HG02852 (cell line): Measurements from ENCODE around the gene ARHGAP24.

Experiments used
- ATAC-seq: cut with Tn5 transposase; IDR thresholded peaks from one replicate; pipeline ENCODE4 v1.9.1; 2021; ENCODE audit warnings: mild to moderate bottlenecking, moderate library complexity; ENCODE audit not compliant: unreplicated experiment

ARHGAP24 gene

GRCh38 chr4:85474818-85475630, at the start of gene ARHGAP24:
Gene ARHGAP24, plus strand, starts transcription at chr4:85475150.
- ATAC-seq, result peak; percentile 89

DNA sequence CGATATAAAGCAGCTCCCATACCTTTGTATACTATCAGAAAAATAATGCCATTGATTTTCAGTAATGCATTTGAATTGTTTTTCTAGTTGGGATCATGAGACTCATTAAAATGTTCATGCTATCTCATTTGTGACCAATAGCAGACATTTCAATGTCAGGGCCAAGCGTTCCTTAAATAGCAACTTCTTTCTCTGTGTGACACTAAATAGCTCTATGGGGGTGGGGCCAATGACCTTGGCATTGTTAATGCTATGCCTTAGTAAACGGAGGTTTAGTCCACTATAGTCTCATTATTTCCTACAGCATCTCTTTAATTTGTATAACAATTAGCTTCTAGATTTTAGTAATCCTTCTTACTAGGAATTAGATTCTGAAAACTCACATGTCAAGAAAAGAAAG, 48.6 kb upstream of the ARHGAP24 start:
- no peak for ATAC-seq

DNA sequence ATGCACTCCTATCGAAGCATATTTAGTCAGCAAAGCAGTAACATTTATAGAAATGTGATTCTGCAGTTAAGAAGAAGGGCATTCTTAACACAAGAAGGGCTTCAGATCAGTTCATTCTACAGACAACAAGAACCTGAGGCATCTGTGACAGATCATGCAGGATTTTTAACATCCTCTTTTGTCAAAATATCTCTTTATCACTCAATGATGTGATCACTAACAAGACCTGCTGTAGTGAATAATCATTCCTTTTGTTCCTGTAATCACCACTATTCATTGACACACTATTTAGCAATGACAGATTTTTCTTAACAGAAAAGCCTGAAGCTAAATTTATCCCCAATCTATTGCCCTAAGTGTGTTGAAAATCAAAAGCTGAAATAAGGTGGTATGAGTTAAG, 47.8 kb upstream of the ARHGAP24 start:
- no peak for ATAC-seq

- no peak for ATAC-seq
Measured at GRCh38 chr4:85430226-85430625, 44.7 kb upstream of the ARHGAP24 start.

- ATAC-seq, result no peak
Measured at GRCh38 chr4:85430697-85431096, 44.3 kb upstream of the ARHGAP24 start.

GRCh38 chr4:85431156-85431555, 43.8 kb upstream of the ARHGAP24 start:
- no peak for ATAC-seq

DNA sequence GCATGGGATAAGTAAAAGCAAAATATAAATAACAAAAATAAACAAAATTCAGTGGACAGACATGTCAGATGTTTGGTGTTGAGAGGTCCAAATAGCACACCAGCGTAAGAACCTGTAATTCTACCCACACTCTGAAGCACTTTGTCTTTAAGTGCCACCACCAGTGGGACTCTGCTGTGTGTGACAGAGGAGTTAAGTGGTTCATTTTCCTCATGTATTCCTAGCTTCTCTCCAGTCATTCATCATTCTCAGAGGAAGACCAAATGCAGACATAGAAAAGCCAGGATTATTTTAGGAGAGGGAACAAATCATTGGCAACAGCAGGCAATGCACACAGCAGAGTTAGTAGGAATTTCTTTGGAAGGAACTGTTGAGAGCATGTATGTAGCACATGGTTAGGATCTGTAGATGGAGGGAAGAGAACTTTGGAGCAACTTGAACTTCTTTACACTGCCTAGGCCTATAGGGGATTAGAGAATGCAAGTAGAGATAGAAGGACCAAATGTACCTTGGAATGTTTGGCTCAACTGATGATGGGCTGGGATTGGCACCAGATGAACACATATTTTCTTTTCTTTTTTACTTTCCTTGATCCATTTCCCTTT, 43.0 kb upstream of the ARHGAP24 start:
- ATAC-seq, result no peak

DNA sequence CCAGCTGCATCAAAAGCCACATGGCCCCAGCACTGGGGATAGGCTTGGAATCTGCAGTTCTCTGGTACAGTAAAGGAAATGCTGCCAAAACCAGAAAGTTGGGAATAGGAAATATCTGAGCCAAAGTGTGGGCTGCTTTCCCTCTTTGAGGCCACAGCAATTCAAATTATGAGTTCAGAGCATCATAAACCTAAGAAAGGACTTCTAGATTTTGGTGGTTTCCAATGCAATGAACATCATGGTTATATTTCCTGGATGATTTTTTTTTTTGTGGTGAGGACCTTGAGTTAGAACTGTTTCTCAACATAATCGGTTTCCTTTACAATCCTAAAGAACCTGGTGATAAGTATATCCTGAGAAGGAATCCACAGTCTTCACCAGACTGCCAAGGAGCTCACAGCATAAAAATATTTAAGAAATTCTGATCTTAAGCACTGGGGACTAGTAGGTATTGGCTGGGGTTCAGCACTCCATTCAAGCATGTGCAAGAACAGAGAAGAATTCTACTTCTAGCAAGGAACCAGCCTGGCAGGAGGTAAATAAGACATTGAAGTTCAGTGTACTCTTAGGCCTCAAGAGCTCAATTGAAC, 29.8 kb upstream of the ARHGAP24 start:
- ATAC-seq, result no peak

- no peak for ATAC-seq
Measured at GRCh38 chr4:85446141-85446861, 28.6 kb upstream of the ARHGAP24 start.

GRCh38 chr4:85448906-85449890, 25.8 kb upstream of the ARHGAP24 start:
- ATAC-seq, result peak; percentile 68

DNA sequence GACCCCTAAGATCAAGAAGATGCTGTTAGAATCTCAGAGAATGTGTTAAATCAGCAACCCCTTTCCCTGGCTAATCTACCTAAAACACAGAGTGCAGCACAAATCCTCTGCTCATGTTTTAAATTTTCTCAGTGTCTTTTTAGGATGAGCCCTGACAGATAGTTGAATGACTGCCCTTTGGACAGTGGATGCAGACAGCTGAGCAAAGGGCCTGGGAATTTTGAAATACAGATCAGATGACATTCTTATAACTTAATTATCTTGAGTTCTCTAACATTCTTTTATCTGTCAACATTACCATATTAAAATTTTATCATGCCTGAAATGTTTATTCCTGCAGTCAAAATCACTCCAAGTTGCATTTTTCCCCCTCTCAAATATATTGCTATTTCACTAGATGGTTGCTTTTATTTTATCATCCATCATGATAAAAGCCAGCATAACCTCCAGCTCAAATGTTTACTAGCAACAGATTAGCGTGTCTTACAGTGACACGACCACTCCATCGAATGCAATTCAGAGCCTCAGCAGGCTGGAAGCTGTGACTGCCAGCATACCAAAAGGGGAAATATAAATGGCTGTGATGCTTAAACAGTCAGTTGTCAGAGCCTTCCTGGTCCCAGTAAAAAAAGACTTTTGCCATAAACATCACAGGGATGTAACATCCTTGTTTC, 22.8 kb upstream of the ARHGAP24 start:
- ATAC-seq, result no peak

DNA sequence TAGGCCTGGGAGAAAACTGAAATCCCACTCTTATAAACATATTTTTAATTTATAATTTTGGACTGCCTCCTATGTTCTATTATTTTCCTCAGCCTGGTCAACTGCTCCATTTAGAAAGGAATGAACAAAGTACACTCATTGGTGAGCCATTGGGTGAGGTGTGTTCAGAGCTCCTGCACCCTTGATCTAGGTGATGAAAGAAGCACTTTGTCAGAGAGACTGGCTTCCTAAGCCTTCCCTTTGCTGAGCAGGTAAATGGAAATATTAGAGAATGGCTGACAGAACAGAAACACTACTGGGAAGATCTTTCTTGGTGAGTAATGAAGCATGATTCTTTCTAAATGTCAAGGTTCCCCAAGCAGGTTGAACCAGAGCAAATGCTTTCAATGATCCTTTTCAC, 19.0 kb upstream of the ARHGAP24 start:
- no peak for ATAC-seq

DNA sequence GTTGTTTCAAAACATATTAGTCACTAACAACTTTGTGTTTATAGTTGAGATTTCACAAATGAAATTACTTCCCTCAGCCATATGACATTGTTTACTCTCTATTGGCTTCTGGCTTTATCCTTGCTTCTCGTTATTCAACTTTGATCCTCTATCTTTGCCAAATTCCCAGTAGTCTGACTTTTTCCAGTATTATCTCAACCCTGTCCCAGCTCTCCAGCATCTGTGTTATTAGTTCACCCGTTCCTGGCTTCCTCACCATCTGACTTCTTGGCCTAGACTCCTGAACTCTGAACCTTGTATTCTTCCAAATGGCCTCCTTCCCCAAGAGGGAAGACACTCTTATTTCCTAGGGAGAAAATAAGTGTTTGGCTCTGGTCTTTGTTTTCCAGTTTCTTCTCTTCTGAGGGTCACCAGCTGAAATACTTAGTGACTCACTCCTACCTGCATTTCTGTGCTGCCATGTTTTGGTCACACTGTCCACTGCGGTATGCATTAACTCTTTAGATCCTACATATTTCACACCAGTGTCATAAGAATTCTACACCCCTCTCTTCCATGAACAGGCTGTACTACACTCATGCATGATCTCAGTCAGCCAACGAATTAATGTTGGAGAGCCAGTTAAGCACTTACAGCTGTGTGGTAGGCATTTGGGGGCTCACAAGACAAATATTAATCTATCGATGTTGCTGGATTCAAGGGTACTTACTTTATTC, 17.0 kb upstream of the ARHGAP24 start:
- no peak for ATAC-seq

DNA sequence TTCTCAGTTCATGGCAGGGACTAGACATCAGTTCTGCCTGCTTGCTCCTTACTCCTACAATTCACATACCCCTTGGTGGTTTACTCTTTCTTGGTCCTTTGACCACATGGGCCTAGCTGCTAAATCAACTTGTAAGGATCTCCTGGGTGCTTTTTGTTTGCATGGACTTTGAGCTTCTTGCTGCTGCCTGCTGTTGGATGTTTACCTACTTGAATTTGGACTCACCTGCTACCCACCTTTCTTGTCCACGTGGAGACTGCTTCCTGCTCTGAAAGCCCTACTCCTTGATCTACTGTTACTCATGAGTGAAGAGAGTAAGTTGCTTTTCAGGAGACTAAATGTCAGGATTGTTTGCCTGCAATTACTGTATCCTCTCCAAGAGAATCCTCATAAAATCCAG, 15.2 kb upstream of the ARHGAP24 start:
- ATAC-seq, result no peak

DNA sequence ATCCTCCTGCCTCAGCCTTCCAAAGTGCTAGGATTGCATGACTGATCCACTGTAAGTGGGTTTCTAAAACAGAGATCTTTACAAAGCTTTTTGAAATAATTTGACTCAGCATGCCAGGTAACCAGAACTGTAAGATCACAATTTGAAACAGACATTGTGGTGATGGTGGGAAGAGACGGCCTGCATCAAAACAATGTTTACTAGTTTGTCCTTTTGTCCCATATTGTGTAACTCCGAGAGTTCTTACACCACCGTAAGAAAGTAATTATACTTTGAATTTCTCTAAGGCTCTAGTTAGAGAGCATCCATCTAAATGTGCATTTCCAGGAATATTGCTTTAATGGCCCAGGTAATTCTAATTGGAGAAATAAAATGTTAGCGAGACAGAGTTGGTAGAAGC, 594 bp upstream of the ARHGAP24 start:
- no peak for ATAC-seq

- no peak for ATAC-seq
Measured at GRCh38 chr4:85475631-85476233, 782 bp downstream of the ARHGAP24 start.

GRCh38 chr4:85476381-85476780, 1.4 kb downstream of the ARHGAP24 start:
- no peak for ATAC-seq

DNA sequence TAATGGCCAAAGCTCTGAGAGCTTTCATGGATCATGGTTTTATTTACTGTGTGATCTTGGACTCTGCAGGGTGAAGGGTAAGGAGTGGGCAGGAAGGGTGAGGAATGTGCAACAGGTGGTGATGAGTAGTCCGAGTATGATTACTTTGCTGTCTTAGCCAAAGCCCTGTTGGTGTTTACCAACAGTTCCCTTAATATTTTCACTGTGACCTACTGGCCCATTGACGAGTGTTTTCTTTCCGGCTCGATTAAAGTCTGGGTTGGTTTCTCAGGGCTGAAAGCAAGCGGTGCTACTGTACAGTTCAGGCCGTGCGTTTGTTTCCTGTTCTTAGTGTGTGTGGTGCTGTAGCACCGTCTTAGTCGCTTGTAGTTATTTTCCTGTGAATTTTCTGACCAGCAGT, 2.6 kb downstream of the ARHGAP24 start:
- no peak for ATAC-seq

- ATAC-seq, result no peak
Measured at GRCh38 chr4:85478576-85478975, 3.6 kb downstream of the ARHGAP24 start.
